IgD-negative memory B cell (primary cell): ENCODE data around the gene MYRIP. TPM values are rescaled to one million over a fixed set of nuclear protein-coding genes. Genes with fewer than 3 reads are reported as not detected.
"Not testable (repeated sequence)": the region's sequence is repeated elsewhere in the genome, so short reads cannot be mapped to it uniquely, and the experiment has no call there.

Source experiments
- H3K27ac Mint-ChIP-seq, 3 donors: one replicate each; pipeline ENCODE4 v1.8.0; 2020 to 2022; ENCODE audit warnings: mild to moderate bottlenecking in 3 of 3, mixed read lengths in 3 of 3, moderate library complexity in 1 of 3
- H3K27me3 Mint-ChIP-seq: one replicate; pipeline ENCODE4 v1.8.0; 2021; ENCODE audit warnings: mixed read lengths
- H3K36me3 Mint-ChIP-seq: one replicate; pipeline ENCODE4 v1.8.0; 2020; ENCODE audit warnings: mild to moderate bottlenecking, mixed read lengths
- H3K4me1 Mint-ChIP-seq, 3 donors: one replicate each; pipeline ENCODE4 v1.8.0; 2020 to 2022; ENCODE audit warnings: mixed read lengths in 3 of 3, mild to moderate bottlenecking in 1 of 3
- H3K4me3 Mint-ChIP-seq, 4 donors: one replicate each; pipeline ENCODE4 v1.8.0; 2020 to 2022; ENCODE audit warnings: mild to moderate bottlenecking in 4 of 4, mixed read lengths in 4 of 4, moderate library complexity in 3 of 4
- H3K9me3 Mint-ChIP-seq, 3 donors: one replicate each; pipeline ENCODE4 v1.8.0; 2020 to 2021; ENCODE audit warnings: mixed read lengths in 3 of 3, mild to moderate bottlenecking in 1 of 3
- polyA plus RNA-seq: library from polyadenylated mRNA; unstranded; fragments of 300-500 nt; fragmentation: Illumina TruSeq; gene quantifications from one replicate; pipeline ENCODE4 v1.2.3, GENCODE V29; 2021

Gene MYRIP
- polyA plus RNA-seq, 1 donor from 2014 or later: 0.11 TPM

DNA sequence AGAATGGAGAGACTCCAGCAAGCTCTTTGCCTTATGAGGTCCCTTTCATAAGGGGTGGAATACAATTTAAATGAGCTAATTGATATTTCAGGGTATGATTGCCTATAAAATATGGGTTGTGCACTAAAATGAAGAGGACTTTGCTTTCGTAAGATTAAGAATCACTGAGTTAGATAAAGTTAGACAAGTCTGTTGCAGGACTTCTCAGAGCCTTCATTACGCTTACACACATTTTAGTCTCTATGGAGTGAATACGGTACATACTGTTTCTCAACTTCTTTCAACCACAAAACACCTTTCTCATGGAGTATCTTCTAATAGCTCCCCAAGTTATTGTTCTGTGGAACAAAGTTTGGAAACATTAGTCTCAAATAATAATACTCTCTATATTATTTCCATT is 17.8 kb upstream of the MYRIP start:
- Mint-ChIP-seq H3K27me3 (peaks cover 4% of the 10 kb centered on the region), H3K4me1 (no peaks in the 10 kb centered on the region), H3K9me3 (peaks cover 0 to 3% (median 0%) of the 10 kb centered on the region in 3 donors), H3K36me3 (no peaks in the 10 kb centered on the region), H3K27ac (no peak overlapping the region), H3K4me3 (no peak overlapping the region)

DNA sequence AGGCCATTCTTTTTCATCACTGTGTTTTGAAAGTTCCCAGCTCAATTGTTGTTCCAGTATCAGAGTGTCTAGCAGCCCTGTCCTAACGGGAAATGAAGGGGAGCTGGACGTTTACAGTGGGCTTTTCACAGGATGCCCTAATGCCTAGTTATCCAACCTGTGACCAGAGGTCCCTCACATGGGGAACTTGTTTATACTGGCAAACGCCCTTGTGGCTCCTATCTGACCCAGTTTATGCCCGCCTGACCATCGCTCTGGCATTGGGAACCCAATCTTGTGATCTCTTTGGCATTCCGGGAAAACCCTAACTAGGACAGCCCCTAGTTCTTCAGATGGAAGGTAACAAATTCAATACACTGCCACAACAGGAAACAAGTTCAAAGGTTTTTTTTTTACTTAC is 14.5 kb upstream of the MYRIP start:
- H3K27ac Mint-ChIP-seq: no peak overlapping the region
- H3K27me3 Mint-ChIP-seq: peaks cover 5% of the 10 kb centered on the region
- no peaks in the 10 kb centered on the region for H3K36me3 Mint-ChIP-seq
- H3K4me3 Mint-ChIP-seq: no peak overlapping the region
- peaks cover 0 to 6% (median 0%) of the 10 kb centered on the region in 3 donors for H3K9me3 Mint-ChIP-seq
- H3K4me1 Mint-ChIP-seq: peaks cover 0 to 2% (median 0%) of the 10 kb centered on the region in 3 donors

DNA sequence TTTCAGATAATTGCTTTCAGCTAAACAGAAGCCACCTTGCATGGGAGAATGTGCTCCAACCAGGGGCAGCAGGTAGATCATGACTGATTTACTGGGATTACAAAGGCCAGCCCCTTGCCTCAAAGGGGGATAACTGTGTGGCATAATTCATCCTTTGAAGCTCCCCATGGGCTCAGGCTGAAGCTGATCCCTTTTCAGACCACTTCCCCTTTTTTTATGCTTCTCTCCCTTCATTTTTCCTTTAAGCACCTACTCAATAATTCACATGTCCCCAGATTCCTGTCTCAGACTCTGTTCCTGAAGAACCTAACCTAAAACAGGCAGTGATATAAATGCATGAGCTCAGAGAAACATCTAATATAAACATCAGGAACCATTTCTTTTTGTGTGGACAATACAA is 8.2 kb upstream of the MYRIP start:
- Mint-ChIP-seq H3K4me3 (peak overlapping the region in 1 of 4 donors; percentile 6), H3K4me1 (peaks cover 0 to 2% (median 0%) of the 10 kb centered on the region in 3 donors), H3K9me3 (peaks cover 0 to 11% (median 5%) of the 10 kb centered on the region in 3 donors), H3K27me3 (peaks cover 4% of the 10 kb centered on the region), H3K36me3 (no peaks in the 10 kb centered on the region), H3K27ac (no peak overlapping the region)

DNA sequence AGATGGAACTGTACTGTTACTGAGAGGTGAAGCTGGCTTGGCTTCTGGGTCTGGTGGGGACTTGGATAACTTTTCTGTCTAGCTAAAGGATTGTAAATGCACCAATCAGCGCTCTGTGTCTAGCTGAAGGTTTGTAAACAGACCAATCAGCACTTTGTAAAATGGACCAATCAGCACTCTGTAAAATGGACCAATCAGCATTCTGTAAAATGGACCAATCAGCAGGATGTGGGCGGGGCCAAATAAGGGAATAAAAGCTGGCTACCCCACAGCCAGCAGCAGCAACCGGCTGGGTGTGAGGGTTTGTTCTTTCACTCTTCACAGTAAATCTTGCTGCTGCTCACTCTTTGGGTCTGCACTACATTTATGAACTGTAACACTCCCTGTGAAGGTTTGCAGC is 6.9 kb upstream of the MYRIP start:
- H3K27ac Mint-ChIP-seq, H3K27me3 Mint-ChIP-seq, H3K4me1 Mint-ChIP-seq, H3K36me3 Mint-ChIP-seq: not testable (repeated sequence)
- H3K4me3 Mint-ChIP-seq: peak overlapping the region in 1 of 4 donors; percentile 19
- peaks cover 0 to 11% (median 5%) of the 10 kb centered on the region in 3 donors for H3K9me3 Mint-ChIP-seq

DNA sequence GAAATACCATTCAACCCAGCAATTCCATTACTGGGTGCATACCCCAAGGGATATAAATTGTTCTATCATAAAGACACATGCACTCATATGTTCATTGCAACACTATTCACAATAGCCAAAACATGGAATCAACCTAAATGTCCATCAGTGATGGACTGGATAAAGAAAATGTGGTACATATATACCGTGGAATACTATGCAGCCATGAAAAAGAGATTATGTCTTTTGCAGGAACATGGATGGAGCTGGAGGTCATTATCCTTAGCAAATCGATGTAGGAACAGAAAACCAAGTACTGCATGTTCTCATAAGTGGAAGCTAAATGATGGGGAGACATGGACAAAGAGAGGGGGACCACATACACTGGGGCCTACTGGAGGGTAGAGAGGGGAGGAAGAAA is 5.5 kb upstream of the MYRIP start:
- peaks cover 13% of the 10 kb centered on the region for H3K27me3 Mint-ChIP-seq
- H3K4me1 Mint-ChIP-seq: peaks cover 5 to 13% (median 8%) of the 10 kb centered on the region in 3 donors
- H3K36me3 Mint-ChIP-seq: no peaks in the 10 kb centered on the region
- H3K4me3 Mint-ChIP-seq: peak overlapping the region in 1 of 4 donors; percentile 55
- no peak overlapping the region for H3K27ac Mint-ChIP-seq
- peaks cover 0 to 11% (median 5%) of the 10 kb centered on the region in 3 donors for H3K9me3 Mint-ChIP-seq

DNA sequence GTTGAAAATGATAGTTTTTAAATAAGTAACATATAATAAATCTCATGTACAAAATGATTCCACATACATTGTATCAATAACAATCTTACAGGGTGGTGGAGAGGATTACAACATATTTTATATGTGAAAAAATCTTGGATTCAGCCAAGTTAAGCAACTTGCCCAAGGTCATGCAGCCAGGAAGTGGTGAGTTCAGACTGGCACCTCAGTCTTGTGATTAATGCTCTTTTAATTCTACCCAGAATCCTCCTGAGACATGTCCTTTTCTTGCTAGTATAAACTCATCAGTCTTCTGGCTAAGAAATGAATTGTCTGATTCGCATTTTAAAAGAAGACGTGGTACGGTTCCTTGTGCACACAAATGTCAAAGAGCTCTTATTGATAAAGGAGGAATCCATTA is 4.5 kb upstream of the MYRIP start:
- Mint-ChIP-seq H3K4me1 (peaks cover 7 to 14% (median 7%) of the 10 kb centered on the region in 3 donors), H3K36me3 (no peaks in the 10 kb centered on the region), H3K27ac (no peak overlapping the region), H3K27me3 (peaks cover 15% of the 10 kb centered on the region), H3K9me3 (peaks cover 0 to 8% (median 5%) of the 10 kb centered on the region in 3 donors), H3K4me3 (no peak overlapping the region)

DNA sequence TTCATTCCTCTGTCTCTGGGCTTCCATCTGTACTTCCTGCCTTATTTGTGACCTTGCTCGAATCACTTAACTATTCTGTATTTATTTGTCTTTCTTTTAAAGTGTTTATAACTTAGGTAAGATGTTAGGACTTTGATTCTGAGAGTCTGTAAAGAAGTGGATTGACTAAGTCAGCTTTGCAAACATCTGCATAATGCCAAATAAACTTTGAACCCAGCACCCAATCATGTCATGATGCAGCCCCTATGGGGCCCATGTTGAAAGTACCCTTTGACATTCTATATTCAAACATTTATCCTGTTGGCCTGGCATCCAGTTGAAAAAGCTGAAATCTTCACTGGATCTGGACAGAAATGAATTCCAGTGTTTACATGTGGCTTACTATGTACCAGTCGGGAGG is 3.8 kb upstream of the MYRIP start:
- peaks cover 22% of the 10 kb centered on the region for H3K27me3 Mint-ChIP-seq
- no peak overlapping the region for H3K4me3 Mint-ChIP-seq
- H3K36me3 Mint-ChIP-seq: no peaks in the 10 kb centered on the region
- H3K27ac Mint-ChIP-seq: no peak overlapping the region
- peaks cover 0 to 8% (median 5%) of the 10 kb centered on the region in 3 donors for H3K9me3 Mint-ChIP-seq
- peaks cover 11 to 21% (median 13%) of the 10 kb centered on the region in 3 donors for H3K4me1 Mint-ChIP-seq

DNA sequence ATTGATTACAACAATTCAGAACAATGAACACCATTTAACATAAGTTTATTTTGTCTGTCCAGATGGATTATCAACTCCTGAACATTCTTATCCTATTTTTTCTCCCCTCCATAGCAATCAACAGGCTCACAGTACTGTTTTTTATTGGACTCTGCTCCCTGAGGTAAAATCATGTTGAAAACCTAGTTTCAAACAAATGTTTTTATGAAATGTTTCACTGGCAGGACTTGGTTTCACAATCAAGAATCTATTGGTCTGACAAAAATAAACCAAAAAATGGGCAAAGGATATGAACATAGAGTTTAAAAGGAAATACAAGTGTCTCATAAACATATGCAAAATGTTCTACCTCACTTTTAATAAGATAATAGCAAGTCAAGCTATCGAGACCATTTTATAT is 2.6 kb upstream of the MYRIP start:
- Mint-ChIP-seq H3K36me3 (no peaks in the 10 kb centered on the region), H3K4me1 (peaks cover 11 to 25% (median 18%) of the 10 kb centered on the region in 3 donors), H3K27ac (no peak overlapping the region), H3K27me3 (peaks cover 31% of the 10 kb centered on the region), H3K9me3 (peaks cover 0 to 8% (median 5%) of the 10 kb centered on the region in 3 donors), H3K4me3 (no peak overlapping the region)

DNA sequence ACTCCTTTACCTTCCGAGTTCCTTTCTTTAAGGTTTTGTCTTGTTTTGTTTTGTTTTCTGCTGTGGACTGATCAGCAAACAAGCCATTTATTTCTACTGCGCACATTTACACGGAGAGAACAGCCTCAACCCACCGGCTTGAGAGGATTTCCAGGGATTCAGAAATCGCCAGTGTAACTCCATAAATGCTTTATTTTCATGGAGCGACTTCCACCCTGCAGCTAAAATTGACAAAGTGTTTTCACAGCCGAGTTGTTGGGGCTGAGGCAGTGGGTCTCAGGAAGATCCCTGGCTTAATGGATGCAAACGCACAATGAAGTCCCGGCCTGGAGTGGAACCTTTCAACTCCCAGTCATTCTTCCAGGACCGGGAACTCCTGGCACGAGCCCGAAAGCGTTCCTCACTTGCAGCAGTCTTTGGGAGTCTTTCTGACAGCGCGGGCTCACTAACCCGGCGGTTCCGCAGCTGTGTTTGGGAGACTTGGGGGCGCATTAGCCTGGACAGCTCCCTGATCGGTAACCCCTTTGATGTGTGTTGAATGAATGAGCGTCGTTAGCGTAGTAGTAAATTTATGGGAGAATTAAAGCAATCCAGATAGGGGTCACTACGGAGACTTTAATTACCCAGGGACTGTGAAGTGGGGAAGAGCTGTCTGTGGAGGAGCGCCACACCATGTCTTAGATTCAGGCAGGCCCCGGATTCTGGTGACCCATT is 785 bp upstream of the MYRIP start:
- Mint-ChIP-seq H3K4me3 (peak overlapping the region; percentile 67 to 83 (median 78)), H3K27me3 (peaks cover 33% of the 10 kb centered on the region), H3K4me1 (peaks cover 11 to 25% (median 18%) of the 10 kb centered on the region in 3 donors), H3K9me3 (peaks cover 0 to 5% (median under 1%) of the 10 kb centered on the region in 3 donors), H3K27ac (no peak overlapping the region), H3K36me3 (no peaks in the 10 kb centered on the region)

DNA sequence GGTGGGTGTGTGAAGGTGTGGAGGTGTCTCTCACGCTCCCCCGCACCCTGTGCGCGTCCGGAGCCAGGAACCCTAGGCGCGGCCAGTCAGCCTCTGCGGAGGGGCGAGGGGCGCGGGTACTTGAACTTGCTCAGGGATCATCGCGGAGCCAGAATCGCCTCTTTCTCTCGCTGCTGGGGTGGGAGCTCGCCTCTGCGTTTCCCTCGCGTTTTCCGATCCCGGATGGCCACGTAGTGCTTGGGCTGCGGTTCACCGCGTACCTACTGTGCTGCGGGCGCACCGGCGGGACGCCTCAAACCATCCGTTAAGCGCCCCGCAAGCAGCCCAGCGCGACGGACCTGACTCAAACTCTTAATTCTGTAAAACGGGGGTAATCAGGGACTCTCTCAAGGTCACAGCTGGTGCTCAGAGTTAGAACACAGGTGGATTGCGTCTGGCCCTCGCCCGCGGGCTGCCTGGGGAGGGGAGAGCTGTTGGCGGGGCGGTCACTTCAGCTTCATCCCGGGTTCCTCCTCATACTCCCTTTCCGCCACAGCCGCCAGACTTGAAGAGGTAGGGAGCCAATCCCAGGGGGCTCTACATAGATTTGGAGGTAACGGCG is 686 bp downstream of the MYRIP start:
- H3K4me3 Mint-ChIP-seq: peak overlapping the region; percentile 70 to 92 (median 82)
- H3K27me3 Mint-ChIP-seq: peaks cover 33% of the 10 kb centered on the region
- peaks cover 11 to 25% (median 18%) of the 10 kb centered on the region in 3 donors for H3K4me1 Mint-ChIP-seq
- no peaks in the 10 kb centered on the region for H3K36me3 Mint-ChIP-seq
- no peak overlapping the region for H3K27ac Mint-ChIP-seq
- H3K9me3 Mint-ChIP-seq: no peaks in the 10 kb centered on the region

DNA sequence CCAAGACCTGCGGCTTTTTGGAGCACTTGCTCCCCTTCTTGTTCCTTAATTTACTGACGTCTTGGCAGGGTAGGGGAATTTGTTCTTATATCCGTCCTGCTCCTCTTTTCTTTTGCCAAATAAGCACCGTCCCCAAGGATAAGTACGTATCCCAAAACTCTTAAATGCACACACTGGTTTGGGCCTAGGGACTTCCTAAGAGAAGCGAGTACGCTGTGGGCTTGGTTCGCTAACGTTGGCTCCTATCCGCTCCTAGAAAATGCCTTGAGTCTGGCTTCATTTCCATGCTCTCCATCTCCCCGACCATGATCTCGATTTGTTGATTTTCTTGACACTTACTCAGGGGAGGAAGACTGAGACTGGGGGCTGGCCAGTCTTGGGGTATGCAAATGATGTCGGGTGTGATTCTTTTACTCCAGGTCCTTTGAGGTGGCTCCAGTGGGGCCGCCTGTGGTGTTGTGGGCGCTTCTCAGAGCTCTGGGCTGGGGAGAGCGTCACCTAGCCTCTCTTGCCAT is 1.3 kb downstream of the MYRIP start:
- Mint-ChIP-seq H3K4me3 (peak overlapping the region; percentile 62 to 92 (median 77)), H3K9me3 (no peaks in the 10 kb centered on the region), H3K36me3 (no peaks in the 10 kb centered on the region), H3K27me3 (peaks cover 35% of the 10 kb centered on the region), H3K4me1 (peaks cover 11 to 25% (median 18%) of the 10 kb centered on the region in 3 donors), H3K27ac (no peak overlapping the region)

DNA sequence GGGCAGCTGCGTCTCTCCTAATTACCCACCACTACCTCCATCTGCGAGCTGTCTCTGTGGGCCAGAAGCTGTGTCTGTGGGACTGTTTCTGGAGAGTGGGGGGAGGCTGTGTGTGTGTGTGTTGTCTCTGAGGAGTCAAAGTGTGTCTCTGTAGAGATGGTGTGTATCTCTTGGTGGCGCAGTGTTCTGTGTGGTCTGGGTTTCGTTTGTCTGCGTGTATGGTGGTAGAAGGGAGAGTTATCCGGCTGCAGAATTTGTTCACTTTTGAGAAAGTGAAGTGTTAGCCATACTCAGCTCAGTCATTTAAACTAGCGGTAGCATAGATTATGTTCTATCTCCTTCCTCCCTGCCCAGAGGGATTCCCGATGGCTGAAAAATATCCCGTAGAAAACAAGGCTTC is 2.2 kb downstream of the MYRIP start:
- Mint-ChIP-seq H3K27me3 (peaks cover 35% of the 10 kb centered on the region), H3K9me3 (no peaks in the 10 kb centered on the region), H3K36me3 (no peaks in the 10 kb centered on the region), H3K4me3 (peak overlapping the region in 2 of 4 donors; percentile 34 to 70), H3K4me1 (peaks cover 11 to 25% (median 18%) of the 10 kb centered on the region in 3 donors), H3K27ac (no peak overlapping the region)

DNA sequence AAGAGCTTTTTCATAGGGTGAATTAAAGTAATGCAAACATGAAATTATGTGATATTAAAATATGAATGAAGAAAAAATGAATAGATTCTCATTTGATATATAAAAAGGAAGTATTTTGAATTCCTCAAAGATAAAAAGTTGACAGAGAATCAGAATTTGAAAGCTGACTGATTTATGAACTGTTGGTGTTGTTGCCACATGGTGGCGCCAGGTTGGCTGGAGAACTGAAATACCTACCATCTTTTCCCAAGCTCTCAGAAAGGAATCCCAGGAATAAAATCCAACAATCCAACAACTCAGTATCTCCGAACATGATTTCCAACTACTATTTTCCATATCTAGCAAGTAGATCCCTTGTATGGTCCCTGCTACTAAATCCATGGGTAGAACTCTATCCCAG is 3.1 kb downstream of the MYRIP start:
- Mint-ChIP-seq H3K27ac (no peak overlapping the region), H3K4me3 (no peak overlapping the region), H3K4me1 (peaks cover 11 to 25% (median 18%) of the 10 kb centered on the region in 3 donors), H3K27me3 (peaks cover 32% of the 10 kb centered on the region), H3K36me3 (no peaks in the 10 kb centered on the region), H3K9me3 (no peaks in the 10 kb centered on the region)

DNA sequence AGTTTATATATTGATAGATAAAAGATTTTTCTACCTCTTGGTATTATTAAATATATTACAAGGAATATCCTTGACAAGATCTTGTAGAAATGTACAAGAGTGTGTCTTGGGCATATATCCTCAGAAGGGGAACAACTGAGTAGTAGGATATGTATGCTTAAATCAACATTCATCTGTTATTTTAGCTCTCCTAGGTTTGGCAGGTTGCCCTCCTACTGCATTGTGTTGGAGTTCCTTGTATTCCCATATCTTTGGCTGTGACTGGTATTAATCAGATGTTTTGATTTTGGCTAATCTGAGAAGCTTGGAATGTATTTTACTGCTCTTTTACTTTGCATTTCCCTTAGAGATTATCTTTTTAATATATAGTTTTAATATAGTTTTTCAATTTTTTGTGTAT is 4.6 kb downstream of the MYRIP start:
- no peak overlapping the region for H3K27ac Mint-ChIP-seq
- no peaks in the 10 kb centered on the region for H3K9me3 Mint-ChIP-seq
- no peaks in the 10 kb centered on the region for H3K36me3 Mint-ChIP-seq
- H3K4me1 Mint-ChIP-seq: peaks cover 4 to 13% (median 12%) of the 10 kb centered on the region in 3 donors
- H3K27me3 Mint-ChIP-seq: peaks cover 25% of the 10 kb centered on the region
- no peak overlapping the region for H3K4me3 Mint-ChIP-seq

DNA sequence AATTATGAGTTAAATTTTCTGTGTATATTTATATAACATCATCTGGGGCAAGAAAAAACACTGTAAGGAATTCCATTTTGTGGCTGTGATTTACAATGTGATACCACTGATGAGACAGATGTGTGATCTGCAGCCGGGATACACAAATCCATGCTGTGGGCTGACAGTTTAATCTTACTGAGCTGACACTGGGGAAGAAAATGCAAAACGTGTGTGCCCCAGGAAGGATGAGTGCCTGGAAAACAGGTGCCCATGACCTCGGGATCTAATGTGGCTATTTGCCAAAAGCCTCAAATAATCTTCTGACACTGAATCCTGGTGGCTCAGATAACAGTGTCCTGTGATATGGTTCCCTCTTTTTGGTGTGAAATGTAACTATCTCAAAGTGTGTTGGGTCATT is 10.5 kb downstream of the MYRIP start:
- peaks cover 4% of the 10 kb centered on the region for H3K27me3 Mint-ChIP-seq
- no peak overlapping the region for H3K4me3 Mint-ChIP-seq
- H3K4me1 Mint-ChIP-seq: no peaks in the 10 kb centered on the region
- no peak overlapping the region for H3K27ac Mint-ChIP-seq
- H3K9me3 Mint-ChIP-seq: no peaks in the 10 kb centered on the region
- no peaks in the 10 kb centered on the region for H3K36me3 Mint-ChIP-seq
